ENCODE data around the gene SMARCC2.

DNA sequence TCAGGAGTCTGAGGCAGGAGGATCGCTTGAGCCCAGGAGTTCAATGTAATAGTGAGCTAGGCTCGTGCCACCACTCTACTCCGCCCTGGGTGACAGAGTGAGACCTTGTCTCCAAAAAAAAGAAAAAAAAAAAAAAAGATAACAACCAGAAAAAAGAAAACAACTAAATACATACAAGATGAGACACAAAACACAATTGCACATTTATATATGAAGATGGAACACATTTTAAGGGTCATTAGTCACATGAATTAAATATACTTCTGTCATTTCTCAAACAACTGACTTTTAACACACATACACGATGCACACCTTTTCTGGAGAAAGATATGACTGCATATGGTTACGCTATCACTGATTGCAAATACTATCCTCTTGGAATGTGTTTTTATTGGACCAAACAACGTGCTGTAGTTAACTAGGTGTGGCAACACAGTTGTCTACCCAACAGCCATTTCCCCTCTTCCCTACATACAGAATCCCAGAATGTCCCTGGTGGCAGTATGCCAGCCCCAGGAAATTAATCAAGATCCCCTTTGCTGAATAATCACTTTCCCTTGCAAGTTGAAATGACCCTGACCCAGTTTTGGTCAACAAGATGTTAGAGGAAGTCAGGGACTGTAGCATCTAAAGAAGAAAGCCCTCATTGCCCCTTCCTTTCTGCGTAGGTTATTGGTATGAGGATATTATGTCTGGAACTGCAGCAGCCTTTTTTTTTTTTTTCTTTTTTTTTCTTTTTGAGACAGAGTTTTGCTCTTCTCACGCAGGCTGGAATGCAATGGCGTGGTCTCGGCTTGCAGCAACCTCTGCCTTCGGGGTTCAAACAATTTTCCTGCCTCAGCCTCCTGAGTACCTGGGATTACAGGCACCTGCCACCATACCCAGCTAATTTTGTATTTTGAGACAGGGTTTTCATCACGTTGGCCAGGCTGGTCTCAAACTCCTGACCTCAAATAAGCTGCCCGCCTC lies 42.5 kb downstream of the SMARCC2 start:
- no peak for TF ChIP-seq TAF1 (IDR thresholded peaks at IDR 0.05; ENCODE audit: borderline replicate concordance, insufficient read depth, low read length)
- TF ChIP-seq POLR2AphosphoS5 (IDR thresholded peaks at IDR 0.05; ENCODE audit: low read depth, low read length): no peak
- TF ChIP-seq SIN3A (IDR thresholded peaks at IDR 0.05; ENCODE audit: borderline replicate concordance, insufficient read depth, low read length): 0 out of 2 replicates have a peak, but pooled peaks have one; percentile 14
- TF ChIP-seq, protein P1, sequence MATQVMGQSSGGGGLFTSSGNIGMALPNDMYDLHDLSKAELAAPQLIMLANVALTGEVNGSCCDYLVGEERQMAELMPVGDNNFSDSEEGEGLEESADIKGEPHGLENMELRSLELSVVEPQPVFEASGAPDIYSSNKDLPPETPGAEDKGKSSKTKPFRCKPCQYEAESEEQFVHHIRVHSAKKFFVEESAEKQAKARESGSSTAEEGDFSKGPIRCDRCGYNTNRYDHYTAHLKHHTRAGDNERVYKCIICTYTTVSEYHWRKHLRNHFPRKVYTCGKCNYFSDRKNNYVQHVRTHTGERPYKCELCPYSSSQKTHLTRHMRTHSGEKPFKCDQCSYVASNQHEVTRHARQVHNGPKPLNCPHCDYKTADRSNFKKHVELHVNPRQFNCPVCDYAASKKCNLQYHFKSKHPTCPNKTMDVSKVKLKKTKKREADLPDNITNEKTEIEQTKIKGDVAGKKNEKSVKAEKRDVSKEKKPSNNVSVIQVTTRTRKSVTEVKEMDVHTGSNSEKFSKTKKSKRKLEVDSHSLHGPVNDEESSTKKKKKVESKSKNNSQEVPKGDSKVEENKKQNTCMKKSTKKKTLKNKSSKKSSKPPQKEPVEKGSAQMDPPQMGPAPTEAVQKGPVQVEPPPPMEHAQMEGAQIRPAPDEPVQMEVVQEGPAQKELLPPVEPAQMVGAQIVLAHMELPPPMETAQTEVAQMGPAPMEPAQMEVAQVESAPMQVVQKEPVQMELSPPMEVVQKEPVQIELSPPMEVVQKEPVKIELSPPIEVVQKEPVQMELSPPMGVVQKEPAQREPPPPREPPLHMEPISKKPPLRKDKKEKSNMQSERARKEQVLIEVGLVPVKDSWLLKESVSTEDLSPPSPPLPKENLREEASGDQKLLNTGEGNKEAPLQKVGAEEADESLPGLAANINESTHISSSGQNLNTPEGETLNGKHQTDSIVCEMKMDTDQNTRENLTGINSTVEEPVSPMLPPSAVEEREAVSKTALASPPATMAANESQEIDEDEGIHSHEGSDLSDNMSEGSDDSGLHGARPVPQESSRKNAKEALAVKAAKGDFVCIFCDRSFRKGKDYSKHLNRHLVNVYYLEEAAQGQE (IDR thresholded peaks at IDR 0.05; ENCODE audit: insufficient read depth in 1 of 2, low read depth in 2 of 2, low read length in 2 of 2): no peak
- no peak for TF ChIP-seq FOXP2 (optimal IDR thresholded peaks at IDR 0.05; ENCODE audit: borderline replicate concordance, extremely low read depth, extremely low read length, insufficient read depth)
